ENCODE results near the gene QRICH1. TPM values are rescaled to one million over a fixed set of nuclear protein-coding genes. Genes with fewer than 3 reads are reported as not detected.

The QRICH1 gene
- total and polyA plus RNA-seq, 2 of the 13 experiments (the other 11 are each of a cell fraction or from before 2014, with no cell fraction given): 52.6 to 102 TPM

DNA sequence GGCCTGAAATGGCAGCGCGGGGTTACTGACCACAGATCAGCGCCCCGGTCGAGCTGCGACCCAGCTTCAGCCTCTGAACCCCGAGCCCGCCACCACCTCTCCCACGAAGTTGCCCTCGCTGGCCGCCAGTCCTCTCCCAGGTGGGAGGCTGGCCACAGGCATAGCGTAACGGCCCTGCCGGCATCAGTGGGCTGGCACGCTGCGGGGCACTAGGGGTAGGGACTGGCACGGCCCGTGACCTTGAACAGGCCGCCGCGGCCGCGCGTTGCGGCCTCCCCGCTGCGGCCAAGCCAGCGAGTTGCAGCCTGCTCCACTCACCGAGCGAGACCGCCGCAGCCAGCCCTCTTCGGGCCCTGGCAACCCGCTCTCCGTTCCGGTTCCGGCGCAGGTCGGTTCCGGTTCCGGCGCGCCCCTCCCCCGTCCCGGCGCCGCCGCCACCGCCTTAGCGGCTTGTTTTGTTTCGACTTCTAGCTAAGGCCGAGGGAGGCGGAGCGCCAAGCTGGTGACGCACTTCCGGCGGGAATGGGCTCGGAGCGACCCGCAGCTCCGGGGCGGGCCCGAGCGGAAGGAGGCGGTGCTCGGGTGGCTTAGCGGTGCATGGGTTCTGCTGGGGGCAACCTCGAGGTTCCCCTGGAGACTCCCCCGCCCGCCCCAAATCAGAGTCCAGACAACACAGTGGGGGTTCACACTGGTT lies 26.7 kb upstream of the QRICH1 start, which contains the start of gene USP19 (continued):
- TF ChIP-seq, protein P1, sequence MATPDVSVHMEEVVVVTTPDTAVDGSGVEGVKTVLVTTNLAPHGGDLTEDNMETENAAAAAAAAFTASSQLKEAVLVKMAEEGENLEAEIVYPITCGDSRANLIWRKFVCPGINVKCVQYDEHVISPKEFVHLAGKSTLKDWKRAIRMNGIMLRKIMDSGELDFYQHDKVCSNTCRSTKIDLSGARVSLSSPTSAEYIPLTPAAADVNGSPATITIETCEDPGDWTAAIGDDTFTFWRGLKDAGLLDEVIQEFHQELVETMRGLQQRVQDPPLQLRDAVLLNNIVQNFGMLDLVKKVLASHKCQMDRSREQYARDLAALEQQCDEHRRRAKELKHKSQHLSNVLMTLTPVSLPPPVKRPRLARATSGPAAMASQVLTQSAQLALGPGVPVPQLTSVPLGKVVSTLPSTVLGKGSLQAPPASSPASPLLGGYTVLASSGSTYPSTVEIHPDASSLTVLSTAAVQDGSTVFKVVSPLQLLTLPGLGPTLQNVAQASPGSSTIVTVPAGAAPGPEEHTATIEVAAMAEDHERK (CRISPR knock-in tag; IDR thresholded peaks at IDR 0.05; ENCODE audit: low read depth): 0 out of 2 replicates have a peak, but pooled peaks have one; percentile 45
- TF ChIP-seq MATR3 (CRISPR knock-in tag; IDR thresholded peaks at IDR 0.05) (no peak), PRMT3 (CRISPR knock-in tag; IDR thresholded peaks at IDR 0.05; ENCODE audit: borderline replicate concordance, low read depth) (no peak), ZNF263 (CRISPR knock-in tag; IDR thresholded peaks at IDR 0.05) (peak; percentile 15; the same call in 1 of the 2 replicates), ZKSCAN1 (IDR thresholded peaks at IDR 0.05; ENCODE audit: low read length) (no peak), ZFP36L1 (CRISPR knock-in tag; IDR thresholded peaks at IDR 0.05) (no peak), ZNF670 (CRISPR knock-in tag; IDR thresholded peaks at IDR 0.05; ENCODE audit: borderline replicate concordance) (no peak; the same call in 1 of the 2 replicates), HNF4A (CRISPR knock-in tag; IDR thresholded peaks at IDR 0.05) (peak; percentile 30; the same call in 1 of the 2 replicates), FOSL1 (CRISPR knock-in tag; IDR thresholded peaks at IDR 0.05; ENCODE audit: borderline replicate concordance) (no peak), NRL (CRISPR knock-in tag; IDR thresholded peaks at IDR 0.05; ENCODE audit: borderline replicate concordance) (peak; percentile 57; the same call in 1 of the 2 replicates)
- TF ChIP-seq, protein P2, sequence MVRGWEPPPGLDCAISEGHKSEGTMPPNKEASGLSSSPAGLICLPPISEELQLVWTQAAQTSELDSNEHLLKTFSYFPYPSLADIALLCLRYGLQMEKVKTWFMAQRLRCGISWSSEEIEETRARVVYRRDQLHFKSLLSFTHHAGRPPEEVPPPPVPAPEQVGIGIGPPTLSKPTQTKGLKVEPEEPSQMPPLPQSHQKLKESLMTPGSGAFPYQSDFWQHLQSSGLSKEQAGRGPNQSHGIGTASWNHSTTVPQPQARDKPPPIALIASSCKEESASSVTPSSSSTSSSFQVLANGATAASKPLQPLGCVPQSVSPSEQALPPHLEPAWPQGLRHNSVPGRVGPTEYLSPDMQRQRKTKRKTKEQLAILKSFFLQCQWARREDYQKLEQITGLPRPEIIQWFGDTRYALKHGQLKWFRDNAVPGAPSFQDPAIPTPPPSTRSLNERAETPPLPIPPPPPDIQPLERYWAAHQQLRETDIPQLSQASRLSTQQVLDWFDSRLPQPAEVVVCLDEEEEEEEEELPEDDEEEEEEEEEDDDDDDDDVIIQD (CRISPR knock-in tag; IDR thresholded peaks at IDR 0.05; ENCODE audit: low read depth): no peak
- TF ChIP-seq, protein P3, sequence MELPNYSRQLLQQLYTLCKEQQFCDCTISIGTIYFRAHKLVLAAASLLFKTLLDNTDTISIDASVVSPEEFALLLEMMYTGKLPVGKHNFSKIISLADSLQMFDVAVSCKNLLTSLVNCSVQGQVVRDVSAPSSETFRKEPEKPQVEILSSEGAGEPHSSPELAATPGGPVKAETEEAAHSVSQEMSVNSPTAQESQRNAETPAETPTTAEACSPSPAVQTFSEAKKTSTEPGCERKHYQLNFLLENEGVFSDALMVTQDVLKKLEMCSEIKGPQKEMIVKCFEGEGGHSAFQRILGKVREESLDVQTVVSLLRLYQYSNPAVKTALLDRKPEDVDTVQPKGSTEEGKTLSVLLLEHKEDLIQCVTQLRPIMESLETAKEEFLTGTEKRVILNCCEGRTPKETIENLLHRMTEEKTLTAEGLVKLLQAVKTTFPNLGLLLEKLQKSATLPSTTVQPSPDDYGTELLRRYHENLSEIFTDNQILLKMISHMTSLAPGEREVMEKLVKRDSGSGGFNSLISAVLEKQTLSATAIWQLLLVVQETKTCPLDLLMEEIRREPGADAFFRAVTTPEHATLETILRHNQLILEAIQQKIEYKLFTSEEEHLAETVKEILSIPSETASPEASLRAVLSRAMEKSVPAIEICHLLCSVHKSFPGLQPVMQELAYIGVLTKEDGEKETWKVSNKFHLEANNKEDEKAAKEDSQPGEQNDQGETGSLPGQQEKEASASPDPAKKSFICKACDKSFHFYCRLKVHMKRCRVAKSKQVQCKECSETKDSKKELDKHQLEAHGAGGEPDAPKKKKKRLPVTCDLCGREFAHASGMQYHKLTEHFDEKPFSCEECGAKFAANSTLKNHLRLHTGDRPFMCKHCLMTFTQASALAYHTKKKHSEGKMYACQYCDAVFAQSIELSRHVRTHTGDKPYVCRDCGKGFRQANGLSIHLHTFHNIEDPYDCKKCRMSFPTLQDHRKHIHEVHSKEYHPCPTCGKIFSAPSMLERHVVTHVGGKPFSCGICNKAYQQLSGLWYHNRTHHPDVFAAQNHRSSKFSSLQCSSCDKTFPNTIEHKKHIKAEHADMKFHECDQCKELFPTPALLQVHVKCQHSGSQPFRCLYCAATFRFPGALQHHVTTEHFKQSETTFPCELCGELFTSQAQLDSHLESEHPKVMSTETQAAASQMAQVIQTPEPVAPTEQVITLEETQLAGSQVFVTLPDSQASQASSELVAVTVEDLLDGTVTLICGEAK (IDR thresholded peaks at IDR 0.05): peak; percentile 77
- TF ChIP-seq, protein P3 (CRISPR knock-in tag; IDR thresholded peaks at IDR 0.05): peak; percentile 79
- TF ChIP-seq, protein P4, sequence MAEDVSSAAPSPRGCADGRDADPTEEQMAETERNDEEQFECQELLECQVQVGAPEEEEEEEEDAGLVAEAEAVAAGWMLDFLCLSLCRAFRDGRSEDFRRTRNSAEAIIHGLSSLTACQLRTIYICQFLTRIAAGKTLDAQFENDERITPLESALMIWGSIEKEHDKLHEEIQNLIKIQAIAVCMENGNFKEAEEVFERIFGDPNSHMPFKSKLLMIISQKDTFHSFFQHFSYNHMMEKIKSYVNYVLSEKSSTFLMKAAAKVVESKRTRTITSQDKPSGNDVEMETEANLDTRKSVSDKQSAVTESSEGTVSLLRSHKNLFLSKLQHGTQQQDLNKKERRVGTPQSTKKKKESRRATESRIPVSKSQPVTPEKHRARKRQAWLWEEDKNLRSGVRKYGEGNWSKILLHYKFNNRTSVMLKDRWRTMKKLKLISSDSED (CRISPR knock-in tag; IDR thresholded peaks at IDR 0.05): no peak

All from HepG2 (cell line).